ENCODE measurements around the gene TIMP2.
A peak's percentile ranks its signal among the peaks of the same experiment; 100 is the strongest.

TIMP2 gene

GRCh38 chr17:78962345-78962983, 37.3 kb upstream of the TIMP2 start:
- no peak for DNase-seq
- TF ChIP-seq POLR2A (IDR thresholded peaks at IDR 0.05; ENCODE audit: low read length) (no peak), GATA1 (IDR thresholded peaks at IDR 0.05; ENCODE audit: low read depth, low read length) (no peak)

- DNase-seq, result no peak
- no peak for TF ChIP-seq GATA1 (IDR thresholded peaks at IDR 0.05; ENCODE audit: low read depth, low read length)
- TF ChIP-seq POLR2A (IDR thresholded peaks at IDR 0.05; ENCODE audit: low read length), result no peak
Measured at GRCh38 chr17:78961571-78961970, 36.4 kb upstream of the TIMP2 start.

- TF ChIP-seq GATA1 (IDR thresholded peaks at IDR 0.05; ENCODE audit: low read depth, low read length) (no peak), POLR2A (IDR thresholded peaks at IDR 0.05; ENCODE audit: low read length) (no peak)
- DNase-seq, result no peak
Measured at GRCh38 chr17:78960928-78961327, 35.7 kb upstream of the TIMP2 start.

GRCh38 chr17:78959803-78960202, 34.6 kb upstream of the TIMP2 start:
- TF ChIP-seq GATA1 (IDR thresholded peaks at IDR 0.05; ENCODE audit: low read depth, low read length), result no peak
- no peak for TF ChIP-seq POLR2A (IDR thresholded peaks at IDR 0.05; ENCODE audit: low read length)
- DNase-seq, result no peak

GRCh38 chr17:78958641-78959127, 33.5 kb upstream of the TIMP2 start:
- no peak for TF ChIP-seq GATA1 (IDR thresholded peaks at IDR 0.05; ENCODE audit: low read depth, low read length)
- TF ChIP-seq POLR2A (IDR thresholded peaks at IDR 0.05; ENCODE audit: low read length), result no peak
- DNase-seq, result peak; percentile 12 to 18

- DNase-seq, result no peak
- TF ChIP-seq POLR2A (IDR thresholded peaks at IDR 0.05; ENCODE audit: low read length) (no peak), GATA1 (IDR thresholded peaks at IDR 0.05; ENCODE audit: low read depth, low read length) (no peak)
Measured at GRCh38 chr17:78957128-78957527, 31.9 kb upstream of the TIMP2 start.

- TF ChIP-seq POLR2A (IDR thresholded peaks at IDR 0.05; ENCODE audit: low read length), result no peak
- no peak for TF ChIP-seq GATA1 (IDR thresholded peaks at IDR 0.05; ENCODE audit: low read depth, low read length)
- no peak for DNase-seq
Measured at GRCh38 chr17:78956254-78956653, 31.1 kb upstream of the TIMP2 start.

- no peak for DNase-seq
- TF ChIP-seq GATA1 (IDR thresholded peaks at IDR 0.05; ENCODE audit: low read depth, low read length), result no peak
- TF ChIP-seq POLR2A (IDR thresholded peaks at IDR 0.05; ENCODE audit: low read length), result no peak
Measured at GRCh38 chr17:78954684-78955083, 29.5 kb upstream of the TIMP2 start.

- TF ChIP-seq GATA1 (IDR thresholded peaks at IDR 0.05; ENCODE audit: low read depth, low read length), result no peak
- no peak for TF ChIP-seq POLR2A (IDR thresholded peaks at IDR 0.05; ENCODE audit: low read length)
- no peak for DNase-seq
Measured at GRCh38 chr17:78953356-78954350, 28.5 kb upstream of the TIMP2 start.

- TF ChIP-seq POLR2A (IDR thresholded peaks at IDR 0.05; ENCODE audit: low read length), result no peak
- no peak for TF ChIP-seq GATA1 (IDR thresholded peaks at IDR 0.05; ENCODE audit: low read depth, low read length)
Measured at GRCh38 chr17:78952706-78953105, 27.5 kb upstream of the TIMP2 start.

GRCh38 chr17:78951967-78952551, 26.9 kb upstream of the TIMP2 start:
- TF ChIP-seq GATA1 (IDR thresholded peaks at IDR 0.05; ENCODE audit: low read depth, low read length) (no peak), POLR2A (IDR thresholded peaks at IDR 0.05; ENCODE audit: low read length) (no peak)
- no peak for DNase-seq

More at GRCh38 chr17:78952706-78953105, 27.5 kb upstream of the TIMP2 start:
- no peak for DNase-seq

GRCh38 chr17:78950870-78951269, 25.7 kb upstream of the TIMP2 start:
- TF ChIP-seq GATA1 (IDR thresholded peaks at IDR 0.05; ENCODE audit: low read depth, low read length) (no peak), POLR2A (IDR thresholded peaks at IDR 0.05; ENCODE audit: low read length) (no peak)
- DNase-seq, result no peak

GRCh38 chr17:78947235-78948149, 22.3 kb upstream of the TIMP2 start:
- TF ChIP-seq POLR2A (IDR thresholded peaks at IDR 0.05; ENCODE audit: low read length), result no peak
- no peak for TF ChIP-seq GATA1 (IDR thresholded peaks at IDR 0.05; ENCODE audit: low read depth, low read length)

More at GRCh38 chr17:78947235-78948149, 22.3 kb upstream of the TIMP2 start:
- DNase-seq, result no peak

All from erythroblast (primary cell).